ENCODE measurements around the gene MTRR.

GRCh38 chr5:7907612-7908011 is 38.7 kb downstream of the MTRR start:
- TF ChIP-seq CTCF (IDR thresholded peaks at IDR 0.05): no peak
- TF ChIP-seq ZFX (IDR thresholded peaks at IDR 0.05; ENCODE audit: borderline replicate concordance): no peak
